WERI-Rb-1 (cell line): ENCODE results near the gene NDUFS5.
"Not testable (repeated sequence)": the region's sequence is repeated elsewhere in the genome, so short reads cannot be mapped to it uniquely, and the experiment has no call there.

ENCODE experiments used
- DNase-seq: peaks from one replicate; pipeline ENCODE4 v3.0.0-alpha.2; 2020
- H3K27ac ChIP-seq: fragments of 250-450 bp; sonication (Bioruptor Pico); 2 replicates; pipeline ENCODE4 v1.5.1; 2020; ENCODE audit warnings: mild to moderate bottlenecking, moderate library complexity
- H3K27me3 ChIP-seq: fragments of 250-450 bp; sonication (Bioruptor Pico); 2 replicates; pipeline ENCODE4 v1.5.1; 2021; ENCODE audit warnings: mild to moderate bottlenecking, low read depth, moderate library complexity; ENCODE audit not compliant: insufficient read depth, severe bottlenecking
- H3K36me3 ChIP-seq: fragments of 250-450 bp; sonication (Bioruptor Pico); 2 replicates; pipeline ENCODE4 v1.5.1; 2020; ENCODE audit warnings: mild to moderate bottlenecking, moderate library complexity
- H3K4me3 ChIP-seq: 2 replicates; pipeline ENCODE4 v1.5.1; 2011; ENCODE audit warnings: low read depth, mild to moderate bottlenecking, control low read depth, low read length
- H3K9me3 ChIP-seq: fragments of 250-450 bp; sonication (Bioruptor Pico); 2 replicates; pipeline ENCODE4 v1.5.1; 2021; ENCODE audit warnings: mild to moderate bottlenecking, moderate library complexity; ENCODE audit not compliant: severe bottlenecking
- CTCF ChIP-seq: IDR thresholded peaks from 2 replicates; pipeline ENCODE4 v1.5.1; 2011; ENCODE audit warnings: low read depth, mild to moderate bottlenecking, control low read depth, inconsistent platforms, low read length

Gene NDUFS5

GRCh38 chr1:39061951-39062350 is 35.8 kb downstream of the NDUFS5 start:
- no peak for DNase-seq
- Histone ChIP-seq H3K4me3 (no peak overlapping the region), H3K27ac (no peak overlapping the region), H3K9me3 (no peaks in the 10 kb centered on the region), H3K27me3 (no peaks in the 10 kb centered on the region), H3K36me3 (no peaks in the 10 kb centered on the region)
- no peak for TF ChIP-seq CTCF

DNA sequence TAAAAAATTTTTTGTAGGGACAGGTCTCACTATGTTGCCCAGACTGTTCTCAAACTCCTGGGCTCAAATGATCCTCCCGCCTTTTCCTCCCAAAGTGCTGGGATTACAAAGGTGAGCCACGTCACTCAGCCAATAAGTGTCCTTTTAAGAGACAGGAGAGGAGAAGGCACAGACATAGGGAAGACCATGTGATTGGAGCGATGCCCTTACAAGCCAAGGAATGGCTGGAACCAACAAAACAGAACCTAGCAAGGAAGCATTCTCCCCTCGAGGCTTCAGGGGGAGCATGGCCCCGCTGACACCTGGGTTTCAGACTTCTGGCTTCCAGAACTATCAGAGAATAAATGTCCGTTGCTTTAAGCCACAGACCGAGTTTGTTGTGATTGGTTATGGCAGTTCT is 37.0 kb downstream of the NDUFS5 start:
- H3K9me3 ChIP-seq, result no peaks in the 10 kb centered on the region
- no peaks in the 10 kb centered on the region for H3K27me3 ChIP-seq
- H3K27ac ChIP-seq, result no peak overlapping the region
- no peaks in the 10 kb centered on the region for H3K36me3 ChIP-seq
- no peak for DNase-seq
- no peak for TF ChIP-seq CTCF
- no peak overlapping the region for H3K4me3 ChIP-seq

GRCh38 chr1:39063775-39064174 is 37.6 kb downstream of the NDUFS5 start:
- TF ChIP-seq CTCF, result no peak
- Histone ChIP-seq H3K27ac (no peak overlapping the region), H3K36me3 (no peaks in the 10 kb centered on the region), H3K9me3 (no peaks in the 10 kb centered on the region), H3K4me3 (no peak overlapping the region), H3K27me3 (no peaks in the 10 kb centered on the region)
- DNase-seq, result no peak

- Histone ChIP-seq H3K27ac (no peak overlapping the region), H3K9me3 (no peaks in the 10 kb centered on the region), H3K4me3 (no peak overlapping the region), H3K27me3 (no peaks in the 10 kb centered on the region), H3K36me3 (no peaks in the 10 kb centered on the region)
- TF ChIP-seq CTCF, result no peak
- no peak for DNase-seq
Measured at GRCh38 chr1:39065542-39065941, 39.4 kb downstream of the NDUFS5 start.

DNA sequence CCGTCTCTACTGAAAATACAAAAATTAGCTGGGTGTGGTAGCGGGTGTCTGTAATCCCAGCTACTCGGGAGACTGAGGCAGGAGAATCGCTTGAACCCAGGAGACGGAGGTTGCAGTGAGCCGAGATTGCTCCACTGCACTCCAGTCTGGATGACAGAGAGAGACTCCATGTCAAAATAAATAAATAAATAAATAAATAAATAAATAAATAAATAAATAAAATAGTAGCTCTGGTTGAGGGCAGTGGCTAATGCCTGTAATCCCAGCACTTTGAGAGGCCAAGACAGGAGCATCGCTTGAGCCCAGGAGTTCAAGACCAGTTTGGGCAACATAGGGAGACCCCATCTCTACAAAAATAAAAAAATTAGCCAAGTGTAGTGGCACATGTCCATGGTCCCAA is 42.1 kb downstream of the NDUFS5 start:
- not testable (repeated sequence) for DNase-seq, H3K36me3 ChIP-seq, H3K9me3 ChIP-seq, H3K27me3 ChIP-seq, H3K27ac ChIP-seq, H3K4me3 ChIP-seq

DNA sequence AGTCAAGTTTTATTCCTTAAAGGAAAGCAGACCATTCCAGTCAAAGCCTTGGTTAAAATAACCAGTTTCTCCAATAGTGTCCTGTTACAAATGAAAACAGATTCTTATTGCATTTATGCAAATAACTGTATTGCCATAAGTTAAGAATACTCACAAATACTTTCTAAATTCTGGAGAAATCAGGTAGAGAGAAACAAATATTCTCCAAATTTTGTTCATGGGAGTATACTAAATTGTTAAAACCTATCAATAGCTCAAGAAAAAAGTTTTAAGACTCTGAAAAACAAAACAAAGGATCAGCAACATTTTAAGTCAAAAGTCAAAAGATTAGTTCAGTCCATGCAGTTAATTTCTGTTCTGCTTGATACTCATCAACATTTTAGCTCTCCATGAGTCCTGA is 45.4 kb downstream of the NDUFS5 start:
- DNase-seq, H3K9me3 ChIP-seq, H3K27me3 ChIP-seq: not testable (repeated sequence)

DNA sequence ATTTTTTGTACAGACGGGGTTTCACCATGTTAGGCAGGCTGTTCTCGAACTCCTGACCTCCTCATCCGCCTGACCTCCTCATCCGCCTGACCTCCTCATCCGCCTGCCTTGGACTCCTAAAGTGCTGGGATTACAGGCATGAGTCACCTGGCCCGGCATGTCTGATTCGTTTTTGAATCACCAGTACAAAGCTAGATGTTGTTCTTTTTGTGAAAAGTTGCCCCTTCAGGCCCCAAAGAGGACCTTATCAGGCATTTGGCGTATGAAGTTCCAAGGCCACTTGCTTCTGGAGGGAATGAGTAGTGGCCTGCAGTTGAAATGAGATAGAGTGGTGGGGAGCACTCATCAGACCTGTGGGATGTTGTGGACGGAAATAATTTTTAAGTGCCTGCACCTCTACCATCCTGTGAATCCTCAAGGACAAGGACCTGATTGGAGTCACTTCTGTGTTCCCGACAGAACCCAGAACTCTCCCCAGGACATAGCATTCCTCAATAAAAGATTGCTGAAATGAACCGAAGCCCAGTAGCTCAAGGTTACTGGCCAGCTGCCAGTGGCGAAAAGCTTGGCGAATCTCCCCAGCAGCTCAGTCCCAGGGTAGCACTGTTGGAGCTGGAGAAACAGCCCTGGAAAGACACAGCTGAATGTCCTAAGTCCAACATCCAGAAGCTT is 50.1 kb downstream of the NDUFS5 start:
- Histone ChIP-seq H3K4me3 (no peak overlapping the region), H3K27me3 (no peaks in the 10 kb centered on the region), H3K36me3 (no peaks in the 10 kb centered on the region), H3K9me3 (no peaks in the 10 kb centered on the region), H3K27ac (no peak overlapping the region)
- no peak for DNase-seq
- no peak for TF ChIP-seq CTCF

More for the DNA sequence above, 45.4 kb downstream of the NDUFS5 start:
- H3K27ac ChIP-seq, H3K36me3 ChIP-seq, H3K4me3 ChIP-seq: not testable (repeated sequence)
